GM19351 (cell line): ENCODE data around the gene IL17RE.
"Not testable (repeated sequence)": the region's sequence is repeated elsewhere in the genome, so short reads cannot be mapped to it uniquely, and the experiment has no call there.

Source experiments
- ATAC-seq: cut with Tn5 transposase; IDR thresholded peaks from one replicate; pipeline ENCODE4 v1.9.1; 2021; ENCODE audit warnings: mild to moderate bottlenecking, moderate library complexity; ENCODE audit not compliant: unreplicated experiment

The IL17RE gene

GRCh38 chr3:9878700-9879099 lies 23.9 kb upstream of the IL17RE start:
- ATAC-seq: no peak

- ATAC-seq: no peak
These were observed 22.7 kb upstream of the IL17RE start, which contains the start of gene CIDEC for GRCh38 chr3:9879830-9880549. CIDEC (minus strand) TSS chr3:9880253; CDS start chr3:9878486, 1,767 bp downstream.

DNA sequence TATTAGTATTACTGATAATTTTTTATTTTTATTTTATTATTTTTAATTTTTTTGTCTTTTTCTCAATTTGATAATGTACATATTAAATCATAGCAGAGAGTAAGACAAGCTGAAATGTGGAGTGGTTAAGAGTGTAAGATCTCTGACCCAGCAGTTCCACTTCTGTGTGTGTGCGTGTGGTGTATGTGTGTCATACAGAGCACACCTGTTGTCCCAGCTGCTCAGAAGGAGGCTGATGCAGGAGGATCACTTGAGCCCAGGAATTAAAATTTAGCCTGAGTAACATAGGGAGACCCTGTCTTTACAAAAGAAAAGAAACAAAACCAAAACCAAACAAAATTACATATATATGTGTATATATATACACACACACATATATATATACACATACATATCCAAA lies 21.2 kb upstream of the IL17RE start:
- ATAC-seq: no peak

GRCh38 chr3:9883706-9884554 lies 18.7 kb upstream of the IL17RE start:
- ATAC-seq: no peak

- ATAC-seq: no peak
These were observed 18.0 kb upstream of the IL17RE start for GRCh38 chr3:9884555-9885165.

DNA sequence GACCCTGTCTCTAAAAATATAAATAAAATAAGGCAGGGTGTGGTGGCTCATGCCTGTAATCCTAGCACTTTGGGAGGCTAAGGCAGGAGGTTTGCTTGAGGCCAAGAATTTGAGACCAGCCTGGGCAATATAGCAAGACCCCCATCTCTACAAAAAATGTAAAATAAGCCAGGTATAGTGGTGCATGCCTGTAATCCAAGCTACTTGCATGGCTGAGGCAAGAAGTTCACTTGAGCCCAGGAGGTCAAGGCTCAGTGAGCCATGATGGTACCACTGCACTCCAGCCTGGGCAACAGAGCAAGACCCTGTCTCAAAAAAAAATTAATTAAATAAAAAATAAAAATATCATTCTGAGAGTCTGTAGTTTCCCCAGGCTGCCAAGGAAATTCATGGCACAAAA lies 16.3 kb upstream of the IL17RE start:
- no peak for ATAC-seq

- no peak for ATAC-seq
These were observed 15.2 kb upstream of the IL17RE start for GRCh38 chr3:9887480-9887879.

DNA sequence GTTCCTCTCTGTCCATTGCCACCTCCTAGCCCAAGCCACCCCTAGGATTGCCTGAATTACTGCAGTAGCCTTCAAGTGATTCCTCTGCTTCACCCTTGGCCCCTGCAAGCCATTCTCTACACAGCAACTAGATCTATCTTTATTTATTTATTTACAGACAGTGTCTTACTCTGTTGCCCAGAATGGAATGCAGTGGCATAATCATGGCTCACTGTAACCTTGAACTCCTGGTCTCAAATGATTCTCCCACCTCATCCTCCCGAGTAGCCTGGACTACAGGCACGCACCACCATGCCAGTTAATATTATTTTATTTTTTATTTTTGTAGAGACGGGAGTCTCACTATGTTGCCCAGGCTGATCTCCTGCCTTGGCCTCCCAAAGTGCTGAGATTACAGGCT lies 14.1 kb upstream of the IL17RE start:
- no peak for ATAC-seq

GRCh38 chr3:9889405-9889804 lies 13.2 kb upstream of the IL17RE start:
- ATAC-seq: no peak

DNA sequence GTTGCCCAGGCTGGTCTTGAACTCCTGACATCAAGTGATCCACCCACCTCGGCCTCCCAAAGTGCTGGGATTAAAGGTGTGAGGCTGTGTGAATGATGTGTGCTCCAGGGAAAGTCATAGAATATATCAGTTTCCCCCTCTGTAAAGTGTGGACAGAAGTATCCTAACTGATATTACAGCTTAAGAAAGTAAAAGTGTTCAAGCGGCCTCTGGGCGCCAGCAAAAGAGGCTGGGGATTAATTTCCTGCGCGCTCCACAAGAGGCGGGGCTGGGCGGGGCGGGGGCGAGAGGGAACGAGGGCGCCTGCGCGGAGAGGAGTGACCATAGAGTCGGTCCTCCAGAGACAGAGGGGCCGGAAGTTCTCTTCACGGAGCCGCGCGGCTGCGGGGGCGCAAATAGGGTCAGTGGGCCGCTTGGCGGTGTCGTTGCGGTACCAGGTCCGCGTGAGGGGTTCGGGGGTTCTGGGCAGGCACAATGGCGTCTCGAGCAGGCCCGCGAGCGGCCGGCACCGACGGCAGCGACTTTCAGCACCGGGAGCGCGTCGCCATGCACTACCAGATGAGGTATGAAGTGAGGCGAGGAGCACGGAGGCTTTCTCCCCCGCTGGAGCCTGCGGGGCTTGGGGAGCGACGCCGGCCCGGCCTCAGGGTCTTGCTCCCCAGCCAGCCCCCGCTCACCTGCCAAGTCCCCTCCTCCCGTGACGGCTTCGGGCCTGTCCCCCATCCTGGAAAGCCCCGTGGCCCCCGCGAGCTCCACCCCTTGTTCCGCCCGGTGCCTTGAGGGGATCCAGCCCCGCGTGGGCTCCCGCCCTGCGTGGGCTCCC lies 12.2 kb upstream of the IL17RE start, which contains the start of gene JAGN1:
JAGN1 (plus strand) TSS at position 362 of the 823 bp plus-strand sequence; CDS start at position 475, 113 bp downstream.
- ATAC-seq: peak; percentile 79

- no peak for ATAC-seq
These were observed 11.5 kb upstream of the IL17RE start for GRCh38 chr3:9891072-9891622.

- ATAC-seq: no peak
These were observed 8.9 kb upstream of the IL17RE start for GRCh38 chr3:9893739-9894138.

- not testable (repeated sequence) for ATAC-seq
These were observed 6.9 kb upstream of the IL17RE start for GRCh38 chr3:9895715-9896114.

DNA sequence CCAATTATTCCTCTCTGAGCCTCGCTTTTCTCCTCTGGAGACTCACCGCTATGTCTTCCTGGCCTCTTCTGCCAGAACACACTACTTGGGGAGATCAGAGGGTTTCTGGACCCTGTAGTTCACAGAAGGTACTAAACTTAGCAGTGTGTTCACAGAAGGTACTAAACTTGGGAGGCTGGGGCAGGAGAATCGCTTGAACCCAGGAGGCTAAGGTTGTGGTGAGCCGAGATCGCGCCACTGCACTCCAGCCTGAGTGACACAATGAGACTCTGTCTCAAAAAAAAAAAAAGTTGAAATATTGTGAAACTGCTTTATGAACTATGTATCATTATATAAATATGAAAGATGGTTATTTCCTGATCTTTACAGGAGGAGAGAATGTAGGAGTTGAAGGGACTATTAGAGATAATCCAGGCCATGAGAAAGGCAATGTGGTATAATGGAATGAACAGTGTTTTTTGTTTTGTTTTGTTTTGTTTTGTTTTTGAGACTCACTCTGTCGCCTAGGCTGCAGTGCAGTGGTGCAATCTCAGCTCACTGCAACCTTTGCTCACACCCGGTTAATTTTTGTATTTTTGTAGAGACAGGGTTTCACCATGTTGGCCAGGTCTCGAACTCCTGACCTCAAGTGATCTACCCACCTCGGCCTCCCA lies 5.8 kb upstream of the IL17RE start:
- not testable (repeated sequence) for ATAC-seq

DNA sequence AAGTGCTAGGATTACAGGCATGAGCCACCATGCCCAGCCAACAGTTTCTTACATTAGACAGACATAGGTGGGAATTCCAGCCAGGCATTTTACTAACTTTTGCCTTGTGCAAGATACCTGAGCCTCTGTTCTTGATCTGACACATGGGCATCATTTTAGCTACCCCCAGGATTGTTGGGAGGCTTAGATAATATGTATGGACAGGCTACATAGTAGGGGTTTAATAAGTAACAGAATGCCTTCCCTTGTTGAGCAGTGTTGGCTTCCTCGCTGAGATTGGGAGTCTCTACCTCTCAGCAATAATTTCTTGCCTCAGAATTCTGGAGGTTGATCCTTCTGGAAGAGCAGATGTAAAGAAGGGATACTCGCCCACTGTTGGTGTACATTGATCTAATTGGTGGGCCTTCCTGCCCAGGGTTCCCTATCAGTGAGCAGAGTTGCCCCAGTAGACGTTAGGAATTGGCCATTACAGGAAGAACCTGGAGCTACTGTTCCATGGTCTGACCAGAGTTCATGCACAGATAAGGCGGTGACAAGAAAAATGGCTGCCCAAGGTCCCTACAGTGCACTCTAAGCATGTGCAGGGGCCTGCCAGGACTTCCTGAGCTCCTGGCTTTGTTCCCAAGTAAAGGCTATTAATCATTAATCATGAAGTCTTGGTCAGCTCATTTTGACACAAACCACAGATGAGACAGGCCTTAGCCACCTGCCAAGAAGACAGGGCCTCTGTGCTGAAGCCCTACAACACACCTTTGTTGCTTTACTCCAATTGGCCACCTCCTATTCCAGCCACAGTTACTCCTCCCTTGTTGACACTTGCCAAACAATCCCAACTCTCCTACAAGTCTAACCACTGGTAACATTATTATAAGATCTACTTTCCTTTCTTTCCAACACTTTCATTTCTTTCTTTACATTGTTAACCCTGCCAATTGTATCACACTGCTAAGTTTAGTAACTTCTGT lies 5.0 kb upstream of the IL17RE start:
- ATAC-seq: no peak

GRCh38 chr3:9898467-9899241 lies 4.0 kb upstream of the IL17RE start:
- ATAC-seq: no peak

- ATAC-seq: no peak
These were observed 3.3 kb upstream of the IL17RE start for GRCh38 chr3:9899289-9899791.

- not testable (repeated sequence) for ATAC-seq
These were observed 1.7 kb upstream of the IL17RE start for GRCh38 chr3:9900965-9901415.
